ENCODE results near the gene ZBTB24.

DNA sequence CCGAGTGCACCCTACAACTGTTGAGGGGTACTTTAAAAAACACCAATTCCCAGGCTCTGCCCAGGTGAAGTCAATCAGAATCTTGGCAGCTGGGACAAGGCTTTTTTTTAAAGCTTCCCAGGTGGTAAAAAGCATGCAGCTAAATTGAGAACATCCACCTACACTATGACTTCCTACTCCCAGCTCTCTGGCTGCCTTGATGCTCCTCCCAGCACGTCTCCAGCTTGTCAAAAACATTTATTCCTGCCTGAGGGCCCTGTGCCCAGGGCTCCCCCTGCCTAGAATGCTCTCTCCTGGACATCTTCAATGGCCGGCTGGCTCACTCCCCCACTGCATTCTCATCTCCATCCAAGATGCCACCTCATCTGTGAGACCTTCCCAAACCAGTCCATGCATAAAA lies 9.9 kb downstream of the ZBTB24 start:
- TF ChIP-seq, protein P1, sequence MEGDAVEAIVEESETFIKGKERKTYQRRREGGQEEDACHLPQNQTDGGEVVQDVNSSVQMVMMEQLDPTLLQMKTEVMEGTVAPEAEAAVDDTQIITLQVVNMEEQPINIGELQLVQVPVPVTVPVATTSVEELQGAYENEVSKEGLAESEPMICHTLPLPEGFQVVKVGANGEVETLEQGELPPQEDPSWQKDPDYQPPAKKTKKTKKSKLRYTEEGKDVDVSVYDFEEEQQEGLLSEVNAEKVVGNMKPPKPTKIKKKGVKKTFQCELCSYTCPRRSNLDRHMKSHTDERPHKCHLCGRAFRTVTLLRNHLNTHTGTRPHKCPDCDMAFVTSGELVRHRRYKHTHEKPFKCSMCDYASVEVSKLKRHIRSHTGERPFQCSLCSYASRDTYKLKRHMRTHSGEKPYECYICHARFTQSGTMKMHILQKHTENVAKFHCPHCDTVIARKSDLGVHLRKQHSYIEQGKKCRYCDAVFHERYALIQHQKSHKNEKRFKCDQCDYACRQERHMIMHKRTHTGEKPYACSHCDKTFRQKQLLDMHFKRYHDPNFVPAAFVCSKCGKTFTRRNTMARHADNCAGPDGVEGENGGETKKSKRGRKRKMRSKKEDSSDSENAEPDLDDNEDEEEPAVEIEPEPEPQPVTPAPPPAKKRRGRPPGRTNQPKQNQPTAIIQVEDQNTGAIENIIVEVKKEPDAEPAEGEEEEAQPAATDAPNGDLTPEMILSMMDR (IDR thresholded peaks at IDR 0.05): no peak
- TF ChIP-seq EP300 (IDR thresholded peaks at IDR 0.05; ENCODE audit: low read depth): no peak

All from transverse colon (tissue), 3 donors.